Measurements from ENCODE around the gene NPM1.

The NPM1 gene

GRCh38 chr5:171453988-171454387, 66.3 kb downstream of the NPM1 start:
- CTCF ChIA-PET: interaction anchor here (1.0 to 1.9 kb wide), 2 partner anchors 10 kb away, joined by 3 to 6 read pairs; no protein-coding TSS in a partner anchor
- TF ChIP-seq CTCF (IDR thresholded peaks at IDR 0.05; ENCODE audit: control extremely low read depth, extremely low read depth, low read depth, missing control alignments): no peak
- no peak for DNase-seq (ENCODE audit: extremely low spot score)
- POLR2A ChIA-PET: interaction anchor here (1.4 kb wide), 1 partner anchor 66 kb away, joined by 3 read pairs; the partner anchor contains the start of gene NPM1

- no peak for TF ChIP-seq CTCF (IDR thresholded peaks at IDR 0.05; ENCODE audit: control extremely low read depth, extremely low read depth, low read depth, missing control alignments)
- POLR2A ChIA-PET: no interaction called here
- no peak for DNase-seq (ENCODE audit: extremely low spot score)
- CTCF ChIA-PET: no interaction called here
Measured at GRCh38 chr5:171454549-171454948, 66.9 kb downstream of the NPM1 start.

- no peak for TF ChIP-seq CTCF (IDR thresholded peaks at IDR 0.05; ENCODE audit: control extremely low read depth, extremely low read depth, low read depth, missing control alignments)
- POLR2A ChIA-PET: no interaction called here
- CTCF ChIA-PET: no interaction called here
- DNase-seq (ENCODE audit: extremely low spot score): no peak
Measured at GRCh38 chr5:171455522-171455921, 67.9 kb downstream of the NPM1 start.

- POLR2A ChIA-PET: no interaction called here
Measured at GRCh38 chr5:171457208-171457981, 69.7 kb downstream of the NPM1 start.

GRCh38 chr5:171459839-171460238, 72.2 kb downstream of the NPM1 start:
- no peak for DNase-seq (ENCODE audit: extremely low spot score)
- ChIA-PET CTCF (interaction anchor here (0.9 kb wide), 1 partner anchor 23 kb away, joined by 3 read pairs; no protein-coding TSS in a partner anchor), POLR2A (no interaction called here)
- TF ChIP-seq CTCF (IDR thresholded peaks at IDR 0.05; ENCODE audit: control extremely low read depth, extremely low read depth, low read depth, missing control alignments): no peak

More at GRCh38 chr5:171457208-171457981, 69.7 kb downstream of the NPM1 start:
- TF ChIP-seq CTCF (IDR thresholded peaks at IDR 0.05; ENCODE audit: control extremely low read depth, extremely low read depth, low read depth, missing control alignments): no peak
- CTCF ChIA-PET: no interaction called here
- no peak for DNase-seq (ENCODE audit: extremely low spot score)
